Upper lobe of left lung (tissue), 4 donors: ENCODE measurements around the gene LMO1.

Experiments used
- CTCF ChIP-seq, 6 experiments: fragments of 450-650 bp in 4 of 6; fragments of 200-600 bp in 2 of 6; sonication (generic) in 2 of 6; IDR thresholded peaks; one replicate each; pipeline ENCODE4 v1.5.1; 2016 to 2019; ENCODE audit warnings: antibody characterized with exemption in 6 of 6
- POLR2A ChIP-seq, 4 donors: fragments of 450-650 bp; IDR thresholded peaks; one replicate each; pipeline ENCODE4 v1.5.1; 2016 to 2017; ENCODE audit warnings: antibody characterized with exemption in 4 of 4, mild to moderate bottlenecking in 2 of 4

- TF ChIP-seq CTCF (IDR thresholded peaks at IDR 0.05) (no peak), POLR2A (IDR thresholded peaks at IDR 0.05) (no peak)
Observed at GRCh38 chr11:8288166-8288772, 24.6 kb upstream of the LMO1 start.
